Prostate gland (tissue), 2 donors: ENCODE measurements around the gene LUC7L3.

ENCODE experiments used
- CTCF ChIP-seq, 4 experiments: fragments of 200-600 bp in 2 of 4; fragments of 450-650 bp in 2 of 4; sonication (generic) in 2 of 4; IDR thresholded peaks; 1 replicate in 3 of 4; 2 replicates in 1 of 4; pipeline ENCODE4 v1.5.1; 2016 to 2019; ENCODE audit warnings: antibody characterized with exemption in 4 of 4, mild to moderate bottlenecking in 2 of 4, moderate library complexity in 2 of 4
- POLR2A ChIP-seq: fragments of 450-650 bp; IDR thresholded peaks from one replicate; pipeline ENCODE4 v1.6.1; 2016; ENCODE audit warnings: antibody characterized with exemption, mild to moderate bottlenecking
- POLR2AphosphoS5 ChIP-seq: sonication (generic); formaldehyde crosslinking; IDR thresholded peaks from one replicate; pipeline ENCODE4 v1.6.1; 2017; ENCODE audit warnings: antibody characterized with exemption

- TF ChIP-seq CTCF (IDR thresholded peaks at IDR 0.05) (no peak), POLR2A (no peak), POLR2AphosphoS5 (no peak)
Observed at GRCh38 chr17:50745631-50746030, 26.2 kb downstream of the LUC7L3 start.
